Measurements from ENCODE around the gene ATL3.

- TF ChIP-seq EZH2 (IDR thresholded peaks at IDR 0.05; ENCODE audit: borderline replicate concordance, low read depth, low read length, severe bottlenecking): no peak
- no peak for TF ChIP-seq JUN (IDR thresholded peaks at IDR 0.05; ENCODE audit: borderline replicate concordance, insufficient read depth, insufficient read length, low read depth)
- no peak for TF ChIP-seq CTCF (IDR thresholded peaks at IDR 0.05; ENCODE audit: extremely low read depth in 1 of 2, insufficient read depth in 1 of 2, low read depth in 1 of 2, low read length in 2 of 2)
- no peak for TF ChIP-seq FOS (IDR thresholded peaks at IDR 0.05; ENCODE audit: borderline replicate concordance, insufficient read depth, low read length)
- TF ChIP-seq POLR2A (IDR thresholded peaks at IDR 0.05; ENCODE audit: low read depth, low read length): no peak
- no peak for TF ChIP-seq MAX (IDR thresholded peaks at IDR 0.05; ENCODE audit: insufficient read depth, insufficient read length)
- TF ChIP-seq POLR2AphosphoS5 (IDR thresholded peaks at IDR 0.05; ENCODE audit: insufficient read depth, low read depth, low read length): no peak
- no peak for TF ChIP-seq GATA2 (IDR thresholded peaks at IDR 0.05; ENCODE audit: insufficient read depth, insufficient read length, low read depth, low read length)
- TF ChIP-seq MYC (IDR thresholded peaks at IDR 0.05; ENCODE audit: low read depth, low read length): no peak
Measured at GRCh38 chr11:63609536-63609935, 61.6 kb downstream of the ATL3 start.

Measured in endothelial cell of umbilical vein (primary cell).